MM.1S (cell line): ENCODE data around the gene POLR2H.

Experiments
- DNase-seq: peaks from one replicate; pipeline ENCODE4 v3.0.0-alpha.2; 2015
- H2AFZ ChIP-seq: fragments of 300-600 bp; sonication (generic); 2 replicates; pipeline ENCODE4 v1.6.0; 2016; ENCODE audit warnings: antibody characterized with exemption, low read length
- H3F3A ChIP-seq: fragments of 300-600 bp; sonication (generic); 2 replicates; pipeline ENCODE4 v1.6.1; 2016; ENCODE audit warnings: mild to moderate bottlenecking, antibody characterized with exemption, low read length, moderate library complexity, mixed read lengths; ENCODE audit not compliant: insufficient read depth
- H3K27ac ChIP-seq: fragments of 300-600 bp; sonication (generic); 2 replicates; pipeline ENCODE4 v1.5.1; 2016; ENCODE audit warnings: mild to moderate bottlenecking, low read length
- H3K27me3 ChIP-seq: fragments of 300-600 bp; sonication (generic); replicated peaks from 2 replicates; pipeline ENCODE4 v1.6.0; 2016; ENCODE audit warnings: low read length; ENCODE audit not compliant: insufficient read depth
- H3K36me3 ChIP-seq: fragments of 300-600 bp; sonication (generic); replicated peaks from 2 replicates; pipeline ENCODE4 v1.6.1; 2016; ENCODE audit warnings: mild to moderate bottlenecking, low read length, mixed read lengths; ENCODE audit not compliant: insufficient read depth
- H3K4me1 ChIP-seq: fragments of 300-600 bp; sonication (generic); 2 replicates; pipeline ENCODE4 v1.6.1; 2016; ENCODE audit warnings: low read length, mixed read lengths
- H3K4me2 ChIP-seq: fragments of 300-600 bp; sonication (generic); 2 replicates; pipeline ENCODE4 v1.6.0; 2016; ENCODE audit warnings: low read depth, low read length
- H3K4me3 ChIP-seq: fragments of 300-600 bp; sonication (generic); 2 replicates; pipeline ENCODE4 v1.5.1; 2016; ENCODE audit warnings: low read length, mixed read lengths
- H3K79me2 ChIP-seq: fragments of 300-600 bp; sonication (generic); 2 replicates; pipeline ENCODE4 v1.6.1; 2016; ENCODE audit warnings: mixed run types, low read length, mixed read lengths
- H3K9ac ChIP-seq: fragments of 300-600 bp; sonication (generic); 2 replicates; pipeline ENCODE4 v1.6.1; 2016; ENCODE audit warnings: low read length, mixed read lengths
- H3K9me2 ChIP-seq: fragments of 300-600 bp; sonication (generic); replicated peaks from 2 replicates; pipeline ENCODE4 v1.6.1; 2016; ENCODE audit warnings: mild to moderate bottlenecking, low read length, mixed read lengths; ENCODE audit not compliant: insufficient read depth
- H3K9me3 ChIP-seq: fragments of 300-600 bp; sonication (generic); replicated peaks from 2 replicates; pipeline ENCODE4 v1.6.1; 2016; ENCODE audit warnings: mild to moderate bottlenecking, low read length, mixed read lengths; ENCODE audit not compliant: insufficient read depth
- H4K20me1 ChIP-seq: fragments of 300-600 bp; sonication (generic); 2 replicates; pipeline ENCODE4 v1.6.1; 2016; ENCODE audit warnings: mild to moderate bottlenecking, low read length, moderate library complexity, mixed read lengths; ENCODE audit not compliant: insufficient read depth
- CTCF ChIP-seq: fragments of 300-600 bp; sonication (generic); IDR thresholded peaks from 2 replicates; pipeline ENCODE4 v1.5.1; 2016; ENCODE audit warnings: antibody characterized with exemption, low read length, mixed read lengths
- EZH2 ChIP-seq: fragments of 300-600 bp; sonication (generic); optimal IDR thresholded peaks from 2 replicates; pipeline ENCODE3; 2017; ENCODE audit warnings: low read depth, mild to moderate bottlenecking, antibody characterized with exemption, low read length, mixed read lengths
- EZH2phosphoT487 ChIP-seq: fragments of 300-600 bp; sonication (generic); IDR thresholded peaks from 2 replicates; pipeline ENCODE4 v1.6.1; 2018; ENCODE audit warnings: antibody characterized with exemption, low read length

POLR2H gene

GRCh38 chr3:184409331-184409926 lies 47.9 kb downstream of the POLR2H start:
- H4K20me1 ChIP-seq = no peaks in the 10 kb centered on the region
- DNase-seq = no peak
- no peak overlapping the region for H3K9ac ChIP-seq
- H3K9me2 ChIP-seq = no peaks in the 10 kb centered on the region
- H3K27ac ChIP-seq = no peak overlapping the region
- H3K4me2 ChIP-seq = no peak overlapping the region
- H2AFZ ChIP-seq = no peak overlapping the region
- H3K9me3 ChIP-seq = no peaks in the 10 kb centered on the region
- no peaks in the 10 kb centered on the region for H3K27me3 ChIP-seq
- TF ChIP-seq EZH2phosphoT487 (no peak), EZH2 (no peak), CTCF (no peak)
- no peaks in the 10 kb centered on the region for H3F3A ChIP-seq
- H3K4me1 ChIP-seq = no peaks in the 10 kb centered on the region
- no peaks in the 10 kb centered on the region for H3K36me3 ChIP-seq
- H3K4me3 ChIP-seq = no peak overlapping the region
- no peaks in the 10 kb centered on the region for H3K79me2 ChIP-seq

DNA sequence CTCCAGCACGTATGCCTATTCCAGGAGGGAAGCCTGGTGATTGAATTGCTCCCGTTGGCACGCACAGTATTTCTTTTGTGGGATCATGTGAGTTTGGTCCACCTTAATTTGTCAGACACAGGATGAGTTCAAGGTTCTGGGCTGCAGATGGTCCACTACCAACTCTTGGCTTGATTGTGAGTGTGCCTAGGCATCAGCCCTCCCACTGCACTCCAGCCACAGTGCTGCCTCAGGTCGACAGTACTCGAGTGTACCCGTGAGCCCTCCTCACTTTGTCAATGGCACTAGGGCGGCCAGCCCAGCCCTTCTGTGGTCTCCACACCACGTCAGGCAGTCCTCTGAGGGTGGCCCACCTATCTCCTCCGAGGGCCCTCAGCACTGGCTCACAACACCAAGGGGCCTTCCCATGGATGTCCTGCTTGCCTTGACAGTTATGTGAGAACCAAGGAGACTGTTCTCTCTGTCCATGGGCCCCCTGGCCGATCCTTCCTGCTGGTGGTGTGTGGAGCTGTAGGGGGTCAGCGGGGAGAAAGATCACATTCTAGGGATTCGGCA lies 48.5 kb downstream of the POLR2H start:
- Histone ChIP-seq H3K4me1 (no peaks in the 10 kb centered on the region), H3K9ac (no peak overlapping the region), H3K36me3 (no peaks in the 10 kb centered on the region), H2AFZ (no peak overlapping the region), H4K20me1 (no peaks in the 10 kb centered on the region), H3K27ac (no peak overlapping the region), H3K4me2 (no peak overlapping the region), H3K79me2 (no peaks in the 10 kb centered on the region), H3F3A (no peaks in the 10 kb centered on the region), H3K9me3 (no peaks in the 10 kb centered on the region), H3K4me3 (no peak overlapping the region), H3K9me2 (no peaks in the 10 kb centered on the region), H3K27me3 (no peaks in the 10 kb centered on the region)
- TF ChIP-seq CTCF (no peak), EZH2phosphoT487 (no peak), EZH2 (no peak)
- no peak for DNase-seq

GRCh38 chr3:184414418-184415202 lies 53.1 kb downstream of the POLR2H start:
- Histone ChIP-seq H3F3A (no peaks in the 10 kb centered on the region), H2AFZ (no peak overlapping the region), H3K4me2 (no peak overlapping the region), H3K9me3 (no peaks in the 10 kb centered on the region), H3K4me3 (no peak overlapping the region), H4K20me1 (no peaks in the 10 kb centered on the region), H3K79me2 (no peaks in the 10 kb centered on the region), H3K27ac (no peak overlapping the region), H3K36me3 (no peaks in the 10 kb centered on the region), H3K27me3 (no peaks in the 10 kb centered on the region), H3K9ac (no peak overlapping the region), H3K4me1 (no peaks in the 10 kb centered on the region), H3K9me2 (no peaks in the 10 kb centered on the region)
- no peak for DNase-seq
- TF ChIP-seq CTCF (no peak), EZH2phosphoT487 (no peak), EZH2 (no peak)
